Measurements from ENCODE around the gene MACROD1.

Gene MACROD1

GRCh38 chr11:64128255-64129006, 37.5 kb downstream of the MACROD1 start:
- DNase-seq, result no peak

DNA sequence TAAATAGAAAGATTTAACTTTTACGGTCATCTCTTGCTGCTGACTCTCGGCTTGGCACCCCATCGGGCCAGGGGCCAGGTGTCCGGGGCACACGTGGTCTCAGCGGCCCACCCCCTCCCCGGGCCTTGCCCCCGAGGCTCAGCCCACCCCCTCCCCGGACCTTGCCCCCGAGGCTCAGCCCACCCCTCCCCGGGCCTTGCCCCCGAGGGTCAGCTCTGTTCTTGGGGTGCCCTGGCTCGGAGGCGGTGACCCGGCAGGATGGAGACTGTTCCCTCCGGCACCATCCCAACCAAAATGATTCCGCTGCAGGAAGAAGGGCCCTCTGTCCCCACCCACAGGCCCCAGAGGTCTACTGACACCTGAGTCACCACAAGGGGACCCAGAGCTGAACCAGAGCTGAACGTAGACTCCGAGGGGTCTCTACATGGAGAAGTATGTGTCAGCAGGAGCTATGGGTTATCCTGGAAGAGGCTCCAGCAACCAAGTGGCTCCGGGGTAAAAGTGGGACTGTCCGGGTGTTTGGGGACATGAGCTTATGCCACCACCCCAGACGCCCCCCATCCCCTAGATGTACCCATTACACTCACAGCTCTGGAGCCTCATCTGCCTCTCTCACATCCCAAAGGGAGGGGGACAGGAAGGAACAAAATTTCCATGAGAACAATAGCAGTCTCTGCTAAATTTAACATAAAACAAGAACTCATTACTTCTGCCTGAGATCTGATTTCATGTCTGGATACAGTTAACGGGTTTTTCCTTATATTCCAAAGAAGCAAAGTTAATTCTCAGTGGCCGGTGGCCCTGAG, 38.4 kb downstream of the MACROD1 start:
- no peak for DNase-seq

DNA sequence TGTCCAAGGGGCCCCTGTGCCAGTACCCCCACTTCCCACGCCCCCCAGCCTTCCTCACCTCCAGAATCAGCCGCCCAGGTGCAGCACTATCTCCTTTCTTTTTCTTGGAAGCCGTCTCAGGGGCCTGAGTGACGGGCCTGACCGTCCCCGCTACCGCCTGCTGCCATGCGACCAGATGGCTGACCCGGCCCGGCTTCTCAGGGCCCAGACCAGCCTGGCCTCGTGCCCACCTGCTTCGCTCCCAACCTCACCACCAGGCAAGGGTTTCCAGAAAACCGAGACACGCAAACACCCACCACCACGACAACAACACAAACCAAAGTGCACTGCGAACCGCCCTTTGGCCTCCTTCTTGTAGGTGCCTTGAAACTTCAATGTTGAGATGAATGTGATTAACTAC, 39.1 kb downstream of the MACROD1 start:
- no peak for DNase-seq

GRCh38 chr11:64126371-64126770, 39.5 kb downstream of the MACROD1 start:
- no peak for DNase-seq

DNA sequence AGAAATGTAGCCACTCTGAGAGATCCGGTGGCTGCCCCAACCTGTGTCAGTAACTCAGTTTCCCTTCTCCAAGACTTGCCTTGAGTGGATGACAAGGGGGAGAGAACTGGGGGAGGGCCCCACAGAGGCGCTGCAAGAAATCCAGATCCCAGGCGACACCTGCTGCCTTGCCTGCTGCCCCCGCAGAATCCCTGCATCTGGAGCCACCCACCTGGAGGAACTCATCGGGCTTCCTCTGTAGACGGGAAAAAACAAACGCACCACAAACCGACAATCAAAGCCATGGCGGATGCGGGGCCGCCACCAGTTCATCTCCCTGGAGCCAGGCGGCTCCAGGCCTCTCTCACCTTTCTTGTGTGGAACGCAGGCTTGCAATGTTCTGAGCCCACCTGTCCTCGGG, 40.2 kb downstream of the MACROD1 start:
- no peak for DNase-seq

- DNase-seq, result no peak
Measured at GRCh38 chr11:64124147-64124546, 41.8 kb downstream of the MACROD1 start.

- no peak for DNase-seq
Measured at GRCh38 chr11:64123679-64124078, 42.2 kb downstream of the MACROD1 start.

DNA sequence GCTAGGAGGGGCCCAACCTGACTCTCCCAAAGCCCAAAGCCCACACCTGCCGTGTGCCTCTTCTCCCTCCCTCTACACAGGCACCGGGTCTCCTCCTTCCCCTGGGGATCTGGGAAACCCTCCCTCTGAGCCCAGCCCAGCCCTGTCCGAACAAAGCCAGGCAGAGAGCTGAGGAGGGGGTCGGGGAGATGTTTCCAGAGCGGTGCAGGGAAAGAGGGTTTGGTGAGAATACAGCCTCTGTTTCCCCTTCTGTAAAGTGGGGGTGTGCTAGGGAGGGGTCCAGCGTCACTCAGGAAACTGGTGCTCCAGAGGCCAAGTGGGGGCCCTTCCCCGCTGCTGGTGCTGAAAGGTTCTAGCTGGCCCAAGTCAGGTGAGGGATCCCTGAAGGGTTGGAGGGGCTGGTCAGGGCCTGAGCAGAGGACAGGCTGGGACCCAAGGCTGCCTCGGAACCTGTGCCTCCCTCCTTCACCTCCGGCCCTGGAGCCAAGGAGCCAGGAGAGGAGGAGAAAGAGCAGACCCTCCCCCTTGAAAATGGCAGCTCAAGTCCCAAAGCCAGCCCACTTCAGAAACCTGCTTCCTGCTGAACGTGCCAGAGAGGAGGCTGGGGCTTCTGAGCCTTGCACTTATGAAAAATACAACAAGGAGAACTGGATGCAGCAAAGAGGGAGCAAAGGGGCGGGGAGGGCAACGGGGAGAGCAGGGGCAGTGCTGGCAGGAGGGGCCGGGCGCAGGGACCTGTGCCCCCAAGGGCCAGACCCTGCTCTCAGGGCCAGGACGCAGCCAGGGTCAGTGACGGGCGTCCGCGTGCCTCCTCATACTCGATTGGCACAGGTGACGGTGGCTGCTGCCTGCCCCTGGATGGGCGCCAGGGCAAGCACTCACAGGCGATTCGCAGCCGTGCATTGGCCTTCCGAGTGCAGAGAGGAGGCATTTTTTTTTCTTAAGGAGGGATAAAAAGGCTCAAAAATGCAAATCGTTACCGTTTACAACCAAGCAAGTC, 43.2 kb downstream of the MACROD1 start:
- DNase-seq, result peak; percentile 68

DNA sequence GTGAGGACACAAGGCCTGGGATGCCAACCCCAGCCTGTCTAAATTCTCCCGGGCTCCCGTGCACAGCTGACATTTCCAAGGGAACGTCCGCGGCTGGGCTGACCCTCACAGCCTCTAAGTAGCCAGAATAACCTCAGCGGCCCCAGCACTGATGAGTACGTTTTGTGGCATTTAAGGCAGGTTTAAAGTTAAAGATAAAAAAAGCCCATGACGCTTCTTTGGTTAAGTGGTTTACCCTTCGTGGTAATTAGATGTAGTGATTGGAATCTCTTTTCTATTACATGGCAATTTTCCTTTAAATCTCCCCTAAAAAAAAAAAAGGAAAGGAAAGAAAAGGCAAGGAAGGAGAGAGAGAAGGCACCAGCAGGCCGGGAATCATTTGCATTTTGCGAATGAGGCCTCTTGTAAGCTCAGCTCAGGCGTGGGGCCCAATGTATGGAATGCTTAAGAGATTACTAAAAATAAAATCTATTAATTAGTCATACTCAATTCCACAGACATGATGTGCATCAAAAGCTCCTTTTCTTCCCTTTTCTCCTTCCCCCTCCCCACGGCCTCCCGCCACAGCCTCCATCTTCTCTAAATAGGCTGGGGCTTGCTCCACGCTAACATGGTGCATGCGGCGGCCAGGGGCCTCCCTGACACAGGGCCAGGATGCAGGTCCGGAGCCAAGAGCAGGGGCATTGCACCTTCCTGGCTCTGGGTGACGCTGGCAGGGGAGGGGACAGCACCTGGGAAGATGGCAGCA, 44.1 kb downstream of the MACROD1 start:
- DNase-seq, result no peak

DNA sequence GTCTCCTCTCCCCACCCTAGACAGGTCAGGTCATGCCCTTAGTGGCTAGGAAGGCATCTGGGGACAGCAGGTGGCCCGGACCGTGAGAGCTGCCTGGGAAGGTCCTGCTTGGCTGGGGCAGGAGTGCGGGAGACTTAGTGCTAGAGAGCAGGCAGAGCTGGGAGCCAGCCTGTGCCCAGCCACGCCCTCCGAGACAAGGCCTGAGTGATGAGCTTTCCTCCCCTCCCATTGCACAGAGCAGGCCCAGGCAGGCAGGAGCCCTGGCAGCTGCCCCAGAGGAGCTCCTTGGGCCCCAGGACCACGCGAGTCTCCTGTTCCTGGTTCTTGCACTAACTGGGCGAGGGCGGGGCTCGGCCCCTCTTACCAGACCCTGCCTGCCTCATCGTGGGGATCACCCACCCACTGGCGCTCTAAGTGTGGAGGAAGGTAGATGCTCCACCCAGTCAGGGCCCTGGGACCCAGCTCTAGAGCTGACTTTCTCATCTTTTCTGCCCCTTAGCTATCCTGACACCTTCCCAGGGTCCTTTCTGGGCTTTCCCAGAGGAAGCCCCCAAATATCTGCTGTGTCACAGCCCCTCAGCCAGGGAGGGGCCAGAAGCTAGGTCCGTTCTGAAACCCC, 44.9 kb downstream of the MACROD1 start:
- peak; percentile 77 for DNase-seq

GRCh38 chr11:64119700-64120099, 46.2 kb downstream of the MACROD1 start:
- no peak for DNase-seq

- no peak for DNase-seq
Measured at GRCh38 chr11:64118876-64119665, 46.8 kb downstream of the MACROD1 start.

- no peak for DNase-seq
Measured at GRCh38 chr11:64117763-64118459, 48.0 kb downstream of the MACROD1 start.

- DNase-seq, result no peak
Measured at GRCh38 chr11:64115531-64116522, 50.1 kb downstream of the MACROD1 start.

DNA sequence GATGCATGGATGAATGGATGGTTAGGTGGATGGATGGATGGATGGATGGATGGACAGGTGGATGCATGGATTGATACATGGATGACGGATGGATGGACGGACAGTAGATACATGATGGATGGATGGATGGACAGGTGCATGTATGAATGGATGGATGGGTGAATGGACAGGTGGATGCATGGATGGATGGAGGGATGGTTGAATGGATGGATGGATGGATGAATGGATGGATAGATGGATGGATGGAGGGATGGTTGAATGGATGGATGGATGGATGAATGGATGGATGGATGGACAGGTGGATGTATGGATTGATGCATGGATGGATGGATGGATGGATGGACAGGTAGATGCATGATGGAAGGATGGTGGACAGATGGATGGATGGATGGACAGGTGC, 51.7 kb downstream of the MACROD1 start:
- no peak for DNase-seq

DNA sequence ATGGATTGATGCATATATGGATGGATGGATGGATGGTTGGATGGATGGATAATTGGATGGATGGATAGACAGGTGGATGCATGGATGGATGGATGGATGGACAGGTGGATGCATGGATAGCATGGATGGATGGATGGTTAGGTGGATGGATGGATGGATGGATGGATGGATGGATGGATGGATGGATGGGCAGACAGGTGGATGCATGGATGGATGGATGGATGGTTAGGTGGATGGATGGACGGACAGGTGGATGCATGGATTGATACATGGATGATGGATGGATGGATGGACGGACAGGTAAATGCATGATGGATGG, 52.5 kb downstream of the MACROD1 start:
- DNase-seq, result no peak

GRCh38 chr11:64112771-64113461, 53.0 kb downstream of the MACROD1 start:
- DNase-seq, result no peak

Data from NCI-H510A (cell line).